A549 (cell line): ENCODE results near the gene ALOX5. TPM values are rescaled to one million over a fixed set of nuclear protein-coding genes. Genes with fewer than 3 reads are reported as not detected.

Source experiments
- ATAC-seq, 2 experiments: fragments of 200-7000 bp in 1 of 2; fragments of >200 bp in 1 of 2; cut with Nextera tagmentation in 1 of 2; cut with Tn5 transposase in 1 of 2; 3 replicates each; pipeline versions ENCODE4 v1.8.0 to v1.9.1; 2018 to 2020; ENCODE audit warnings: mild to moderate bottlenecking in 1 of 2, moderate library complexity in 1 of 2
- CTCF ChIA-PET: fragments of 300-600 bp; sonication (Branson Sonifier 250); formaldehyde crosslinking; extraction: SDS; loops from one replicate; lab custom pipeline; 2021; ENCODE audit warnings: antibody characterized with exemption, inconsistent platforms; lab: Yijun Ruan, JAX
- POLR2A ChIA-PET: fragments of 350-600 bp; formaldehyde crosslinking; extraction: SDS; loops from one replicate; lab custom pipeline; 2021; ENCODE audit warnings: antibody characterized with exemption, inconsistent platforms; lab: Yijun Ruan, JAX
- DNase-seq, 2 experiments: peaks; one replicate each; pipeline versions ENCODE4 v3.0.0 to v3.0.0-alpha.2; 2011 to 2016; ENCODE audit warnings: low read depth in 1 of 2, low spot score in 1 of 2
- FAIRE-seq: peaks from 2 replicates; lab custom pipeline; 2011; peaks lifted over from hg19 to GRCh38; lab: Jason Lieb, UNC
- H3K27ac ChIP-seq, 2 experiments: fragments of >200 bp; sonication (Bioruptor Twin); formaldehyde crosslinking; 3 replicates each; pipeline ENCODE4 v1.5.1; 2016 to 2017
- H3K4me1 ChIP-seq: fragments of >200 bp; sonication (Bioruptor Twin); formaldehyde crosslinking; 3 replicates; pipeline ENCODE4 v1.6.1; 2016
- H3K4me2 ChIP-seq: fragments of >200 bp; sonication (Bioruptor Twin); formaldehyde crosslinking; 3 replicates; pipeline ENCODE4 v1.6.1; 2016
- H3K4me3 ChIP-seq: fragments of >200 bp; sonication (Bioruptor Twin); formaldehyde crosslinking; 3 replicates; pipeline ENCODE4 v1.5.1; 2016
- H3K9me3 ChIP-seq: fragments of >200 bp; sonication (Bioruptor Twin); formaldehyde crosslinking; 3 replicates; pipeline ENCODE4 v1.6.1; 2016
- BHLHE40 ChIP-seq: IDR thresholded peaks from 2 replicates; pipeline ENCODE4 v1.6.1; 2012; ENCODE audit warnings: low read depth, low read length, inconsistent platforms
- CBX2 ChIP-seq: fragments of 200-600 bp; sonication (generic); IDR thresholded peaks from 2 replicates; pipeline ENCODE4 v1.6.1; 2016; ENCODE audit warnings: low read depth, mild to moderate bottlenecking, borderline replicate concordance
- CBX8 ChIP-seq: fragments of 200-600 bp; sonication (generic); IDR thresholded peaks from 2 replicates; pipeline ENCODE4 v1.6.1; 2016
- CHD4 ChIP-seq: fragments of 200-600 bp; sonication (generic); IDR thresholded peaks from 2 replicates; pipeline ENCODE4 v1.6.1; 2016; ENCODE audit warnings: antibody characterized with exemption, mild to moderate bottlenecking, borderline replicate concordance
- EHMT2 ChIP-seq: fragments of 200-600 bp; sonication (generic); IDR thresholded peaks from 2 replicates; pipeline ENCODE4 v1.6.1; 2016; ENCODE audit warnings: antibody characterized with exemption, low read depth, mild to moderate bottlenecking, moderate library complexity
- FOSB ChIP-seq: fragments of 250-450 bp; sonication (Bioruptor Pico); IDR thresholded peaks from 2 replicates; pipeline ENCODE4 v1.5.0; 2020; ENCODE audit warnings: mild to moderate bottlenecking, moderate library complexity
- FOSL2 ChIP-seq, 2 experiments: fragments of 450-650 bp in 1 of 2; fragments of >200 bp in 1 of 2; sonication (Bioruptor Twin) in 1 of 2; formaldehyde crosslinking; IDR thresholded peaks; 2 replicates each; pipeline versions ENCODE4 v1.5.0 to v1.6.1; 2016 to 2020; ENCODE audit warnings: mild to moderate bottlenecking in 1 of 2, moderate library complexity in 1 of 2
- HDAC2 ChIP-seq: fragments of 200-600 bp; sonication (generic); IDR thresholded peaks from 2 replicates; pipeline ENCODE4 v1.6.1; 2016
- HOXB13 ChIP-seq: fragments of 250-450 bp; sonication (Bioruptor Pico); IDR thresholded peaks from 2 replicates; pipeline ENCODE4 v1.5.0; 2020; ENCODE audit warnings: low read depth, mild to moderate bottlenecking, moderate library complexity
- KDM5A ChIP-seq: fragments of 200-600 bp; sonication (generic); IDR thresholded peaks from 2 replicates; pipeline ENCODE4 v1.6.1; 2016; ENCODE audit warnings: antibody characterized with exemption, mild to moderate bottlenecking
- NR3C1 ChIP-seq: fragments of >200 bp; sonication (Bioruptor Twin); formaldehyde crosslinking; IDR thresholded peaks from 3 replicates; pipeline ENCODE4 v1.6.1; 2017
- PHF8 ChIP-seq: fragments of 200-600 bp; sonication (generic); IDR thresholded peaks from 2 replicates; pipeline ENCODE4 v1.6.1; 2016; ENCODE audit warnings: low read depth, mild to moderate bottlenecking, antibody characterized with exemption, moderate library complexity, borderline replicate concordance
- RAD21 ChIP-seq, 2 experiments: fragments of >200 bp in 1 of 2; sonication (Bioruptor Twin) in 1 of 2; formaldehyde crosslinking in 1 of 2; IDR thresholded peaks in 1 of 2; conservative IDR thresholded peaks in 1 of 2; 2 replicates in 1 of 2; 3 replicates in 1 of 2; pipeline ENCODE4 v1.6.1; 2012 to 2018; ENCODE audit warnings: inconsistent platforms in 1 of 2
- RFX5 ChIP-seq: fragments of 450-650 bp; IDR thresholded peaks from 2 replicates; pipeline ENCODE4 v1.7.1; 2014; ENCODE audit warnings: antibody characterized with exemption, mild to moderate bottlenecking, moderate library complexity
- SMC3 ChIP-seq: fragments of >200 bp; sonication (Bioruptor Twin); formaldehyde crosslinking; IDR thresholded peaks from 3 replicates; pipeline ENCODE4 v1.6.1; 2018; ENCODE audit warnings: inconsistent platforms
- SREBF2 ChIP-seq: fragments of 450-650 bp; IDR thresholded peaks from 2 replicates; pipeline ENCODE4 v1.6.1; 2014; ENCODE audit warnings: mild to moderate bottlenecking, moderate library complexity
- TFCP2L1 ChIP-seq: fragments of 250-450 bp; sonication (Bioruptor Pico); IDR thresholded peaks from 2 replicates; pipeline ENCODE4 v1.5.0; 2021; ENCODE audit warnings: mild to moderate bottlenecking
- ZNF302 ChIP-seq: fragments of 250-450 bp; sonication (Bioruptor Pico); IDR thresholded peaks from 2 replicates; pipeline ENCODE4 v1.9.0; 2021; ENCODE audit warnings: inconsistent platforms, mild to moderate bottlenecking, moderate library complexity
- WGBS: methylation state at CpG from one replicate; pipeline ENCODE4 v1.1.6; 2017; ENCODE audit errors: missing lambda C conversion rate; 5-methylcytosine and 5-hydroxymethylcytosine counted together
- polyA plus RNA-seq, 4 experiments: library from polyadenylated mRNA; depleted of rRNA in 3 of 4; stranded (reverse); fragments of >200 nt; fragmentation: RNase III in 1 of 4; extraction: RNeasy Plus Mini Kit Qiagen cat#74134 plus additional on column Dnase treatment in 1 of 4; gene quantifications; 2 replicates in 3 of 4; 3 replicates in 1 of 4; pipeline ENCODE4 v1.2.3, GENCODE V29; 2011 to 2017
- TF ChIP-seq, protein P1 (sequence below): IDR thresholded peaks from 2 replicates; pipeline ENCODE4 v1.6.1; 2012; ENCODE audit warnings: low read depth, borderline replicate concordance
- TF ChIP-seq, protein P2 (sequence below): fragments of >200 bp; sonication (Bioruptor Twin); formaldehyde crosslinking; IDR thresholded peaks from 3 replicates; pipeline ENCODE4 v1.5.1; 2016
- TF ChIP-seq, protein P3 (sequence below): IDR thresholded peaks from 2 replicates; pipeline ENCODE4 v1.6.1; 2012
- TF ChIP-seq, protein P4 (sequence below): fragments of 250-450 bp; sonication (Bioruptor Pico); IDR thresholded peaks from 2 replicates; pipeline ENCODE4 v1.5.0; 2020; ENCODE audit warnings: low read depth, mild to moderate bottlenecking, moderate library complexity
- TF ChIP-seq, protein P5 (sequence below): fragments of 200-600 bp; sonication (generic); IDR thresholded peaks from 2 replicates; pipeline ENCODE4 v1.6.1; 2016; ENCODE audit warnings: antibody characterized with exemption, mild to moderate bottlenecking, moderate library complexity

The ALOX5 gene
- polyA plus RNA-seq, 2 of the 4 experiments (the other 2 are of a cell fraction) = 0.18 to 0.40 TPM

DNA sequence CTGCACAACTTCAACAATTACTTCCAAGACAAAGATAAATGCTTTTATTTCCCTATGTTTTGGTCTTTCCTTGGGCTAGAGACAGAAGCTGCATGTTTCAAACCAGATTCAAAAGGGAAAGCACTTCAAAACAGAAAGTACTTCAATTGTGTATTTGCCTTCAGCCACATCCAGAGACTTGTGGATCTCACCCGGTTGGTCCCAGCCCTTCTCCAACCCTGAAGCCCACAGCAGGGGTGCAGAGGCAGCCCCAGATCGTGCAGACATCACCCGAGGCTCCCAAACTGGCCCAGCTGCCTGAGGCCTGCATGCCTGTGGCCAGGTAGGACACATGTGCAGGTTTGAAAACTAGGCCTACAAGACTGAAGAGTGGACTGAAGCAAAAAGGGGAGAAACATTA, 80.8 kb downstream of the ALOX5 start (continued):
- TF ChIP-seq PHF8 (no peak), KDM5A (no peak), TFCP2L1 (CRISPR knock-in tag) (no peak), CBX8 (no peak), RAD21 (conservative IDR thresholded peaks at IDR 0.05 in 1 of 2, IDR thresholded peaks at IDR 0.05 in 1 of 2) (no peak)

DNA sequence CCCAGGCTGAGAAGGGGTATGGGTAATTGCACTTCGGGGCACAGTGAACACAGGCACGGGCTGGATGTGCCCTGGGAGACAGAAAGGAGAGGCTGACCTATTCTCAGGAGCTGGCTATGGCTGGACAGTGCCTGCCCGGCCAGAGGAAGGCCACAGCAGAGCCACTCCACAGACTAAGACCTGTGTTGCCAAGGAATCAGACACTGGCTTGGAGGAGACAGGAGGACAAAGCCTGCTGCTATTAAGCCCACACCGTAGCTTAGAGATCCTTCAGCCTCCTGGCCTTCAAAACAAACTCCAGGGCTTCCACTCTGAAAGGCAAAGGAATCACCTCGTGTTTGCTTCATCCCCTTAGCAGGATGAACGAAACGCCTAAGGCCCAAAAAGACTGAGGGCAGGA, 82.2 kb downstream of the ALOX5 start:
- FAIRE-seq (no peak), DNase-seq (no peak), ATAC-seq (no peak)
- no peak overlapping the region for H3K4me3 ChIP-seq
- no peaks in the 10 kb centered on the region for H3K4me1 ChIP-seq
- H3K9me3 ChIP-seq = no peaks in the 10 kb centered on the region
- ChIA-PET CTCF (interaction anchor here (0.5 to 4.6 kb wide), 2 partner anchors 9 to 25 kb away, joined by 4 to 30 read pairs; no protein-coding TSS in a partner anchor), POLR2A (no interaction called here)
- WGBS = 62% methylated on average over 7 of the region's 7 CpGs
- TF ChIP-seq FOSL2 (IDR thresholded peaks at IDR 0.05) (no peak), FOSL2 (CRISPR knock-in tag; IDR thresholded peaks at IDR 0.05) (no peak), NR3C1 (no peak)
- TF ChIP-seq, protein P1, sequence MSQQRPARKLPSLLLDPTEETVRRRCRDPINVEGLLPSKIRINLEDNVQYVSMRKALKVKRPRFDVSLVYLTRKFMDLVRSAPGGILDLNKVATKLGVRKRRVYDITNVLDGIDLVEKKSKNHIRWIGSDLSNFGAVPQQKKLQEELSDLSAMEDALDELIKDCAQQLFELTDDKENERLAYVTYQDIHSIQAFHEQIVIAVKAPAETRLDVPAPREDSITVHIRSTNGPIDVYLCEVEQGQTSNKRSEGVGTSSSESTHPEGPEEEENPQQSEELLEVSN = no peak
- TF ChIP-seq, protein P2, sequence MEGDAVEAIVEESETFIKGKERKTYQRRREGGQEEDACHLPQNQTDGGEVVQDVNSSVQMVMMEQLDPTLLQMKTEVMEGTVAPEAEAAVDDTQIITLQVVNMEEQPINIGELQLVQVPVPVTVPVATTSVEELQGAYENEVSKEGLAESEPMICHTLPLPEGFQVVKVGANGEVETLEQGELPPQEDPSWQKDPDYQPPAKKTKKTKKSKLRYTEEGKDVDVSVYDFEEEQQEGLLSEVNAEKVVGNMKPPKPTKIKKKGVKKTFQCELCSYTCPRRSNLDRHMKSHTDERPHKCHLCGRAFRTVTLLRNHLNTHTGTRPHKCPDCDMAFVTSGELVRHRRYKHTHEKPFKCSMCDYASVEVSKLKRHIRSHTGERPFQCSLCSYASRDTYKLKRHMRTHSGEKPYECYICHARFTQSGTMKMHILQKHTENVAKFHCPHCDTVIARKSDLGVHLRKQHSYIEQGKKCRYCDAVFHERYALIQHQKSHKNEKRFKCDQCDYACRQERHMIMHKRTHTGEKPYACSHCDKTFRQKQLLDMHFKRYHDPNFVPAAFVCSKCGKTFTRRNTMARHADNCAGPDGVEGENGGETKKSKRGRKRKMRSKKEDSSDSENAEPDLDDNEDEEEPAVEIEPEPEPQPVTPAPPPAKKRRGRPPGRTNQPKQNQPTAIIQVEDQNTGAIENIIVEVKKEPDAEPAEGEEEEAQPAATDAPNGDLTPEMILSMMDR = no peak
- no peak overlapping the region for H3K27ac ChIP-seq
- H3K4me2 ChIP-seq = no peak overlapping the region

DNA sequence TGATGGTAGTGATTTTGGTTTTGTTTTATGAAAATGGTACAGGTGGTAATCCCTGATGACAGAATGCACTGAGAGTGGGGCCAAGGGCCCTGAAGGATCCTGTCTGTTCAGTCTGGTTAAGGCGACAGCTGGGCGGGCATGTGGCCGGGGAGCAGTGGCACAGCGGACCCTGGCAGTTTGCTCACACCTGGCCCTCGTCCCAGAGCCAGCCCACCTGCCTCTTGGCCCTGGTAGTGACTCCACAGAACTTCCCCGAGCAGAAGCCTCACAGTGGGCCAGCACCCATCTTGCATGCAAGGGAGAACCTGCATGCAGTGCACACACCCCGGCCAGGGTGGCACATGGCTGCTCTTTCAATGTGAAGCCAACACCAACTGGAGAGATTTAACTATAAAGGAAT, 82.8 kb downstream of the ALOX5 start:
- no peaks in the 10 kb centered on the region for H3K4me1 ChIP-seq
- ChIA-PET CTCF (interaction anchor here (0.5 to 4.6 kb wide), 2 partner anchors 8 to 26 kb away, joined by 4 to 30 read pairs; no protein-coding TSS in a partner anchor), POLR2A (no interaction called here)
- no peak overlapping the region for H3K27ac ChIP-seq
- FAIRE-seq = no peak
- no peak overlapping the region for H3K4me2 ChIP-seq
- ATAC-seq = no peak
- no peaks in the 10 kb centered on the region for H3K9me3 ChIP-seq
- DNase-seq = no peak
- TF ChIP-seq KDM5A (no peak), FOSB (no peak), RFX5 (no peak), CBX2 (no peak), CHD4 (no peak), BHLHE40 (no peak), EHMT2 (no peak), SREBF2 (no peak), HOXB13 (CRISPR knock-in tag) (no peak), HDAC2 (no peak), FOSL2 (IDR thresholded peaks at IDR 0.05) (no peak), FOSL2 (CRISPR knock-in tag; IDR thresholded peaks at IDR 0.05) (no peak), ZNF302 (CRISPR knock-in tag) (no peak), SMC3 (no peak)
- TF ChIP-seq, protein P3, sequence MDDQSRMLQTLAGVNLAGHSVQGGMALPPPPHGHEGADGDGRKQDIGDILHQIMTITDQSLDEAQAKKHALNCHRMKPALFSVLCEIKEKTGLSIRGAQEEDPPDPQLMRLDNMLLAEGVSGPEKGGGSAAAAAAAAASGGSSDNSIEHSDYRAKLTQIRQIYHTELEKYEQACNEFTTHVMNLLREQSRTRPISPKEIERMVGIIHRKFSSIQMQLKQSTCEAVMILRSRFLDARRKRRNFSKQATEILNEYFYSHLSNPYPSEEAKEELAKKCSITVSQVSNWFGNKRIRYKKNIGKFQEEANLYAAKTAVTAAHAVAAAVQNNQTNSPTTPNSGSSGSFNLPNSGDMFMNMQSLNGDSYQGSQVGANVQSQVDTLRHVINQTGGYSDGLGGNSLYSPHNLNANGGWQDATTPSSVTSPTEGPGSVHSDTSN = no peak
- TF ChIP-seq, protein P4, sequence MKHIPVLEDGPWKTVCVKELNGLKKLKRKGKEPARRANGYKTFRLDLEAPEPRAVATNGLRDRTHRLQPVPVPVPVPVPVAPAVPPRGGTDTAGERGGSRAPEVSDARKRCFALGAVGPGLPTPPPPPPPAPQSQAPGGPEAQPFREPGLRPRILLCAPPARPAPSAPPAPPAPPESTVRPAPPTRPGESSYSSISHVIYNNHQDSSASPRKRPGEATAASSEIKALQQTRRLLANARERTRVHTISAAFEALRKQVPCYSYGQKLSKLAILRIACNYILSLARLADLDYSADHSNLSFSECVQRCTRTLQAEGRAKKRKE (CRISPR knock-in tag) = no peak
- TF ChIP-seq, protein P5, sequence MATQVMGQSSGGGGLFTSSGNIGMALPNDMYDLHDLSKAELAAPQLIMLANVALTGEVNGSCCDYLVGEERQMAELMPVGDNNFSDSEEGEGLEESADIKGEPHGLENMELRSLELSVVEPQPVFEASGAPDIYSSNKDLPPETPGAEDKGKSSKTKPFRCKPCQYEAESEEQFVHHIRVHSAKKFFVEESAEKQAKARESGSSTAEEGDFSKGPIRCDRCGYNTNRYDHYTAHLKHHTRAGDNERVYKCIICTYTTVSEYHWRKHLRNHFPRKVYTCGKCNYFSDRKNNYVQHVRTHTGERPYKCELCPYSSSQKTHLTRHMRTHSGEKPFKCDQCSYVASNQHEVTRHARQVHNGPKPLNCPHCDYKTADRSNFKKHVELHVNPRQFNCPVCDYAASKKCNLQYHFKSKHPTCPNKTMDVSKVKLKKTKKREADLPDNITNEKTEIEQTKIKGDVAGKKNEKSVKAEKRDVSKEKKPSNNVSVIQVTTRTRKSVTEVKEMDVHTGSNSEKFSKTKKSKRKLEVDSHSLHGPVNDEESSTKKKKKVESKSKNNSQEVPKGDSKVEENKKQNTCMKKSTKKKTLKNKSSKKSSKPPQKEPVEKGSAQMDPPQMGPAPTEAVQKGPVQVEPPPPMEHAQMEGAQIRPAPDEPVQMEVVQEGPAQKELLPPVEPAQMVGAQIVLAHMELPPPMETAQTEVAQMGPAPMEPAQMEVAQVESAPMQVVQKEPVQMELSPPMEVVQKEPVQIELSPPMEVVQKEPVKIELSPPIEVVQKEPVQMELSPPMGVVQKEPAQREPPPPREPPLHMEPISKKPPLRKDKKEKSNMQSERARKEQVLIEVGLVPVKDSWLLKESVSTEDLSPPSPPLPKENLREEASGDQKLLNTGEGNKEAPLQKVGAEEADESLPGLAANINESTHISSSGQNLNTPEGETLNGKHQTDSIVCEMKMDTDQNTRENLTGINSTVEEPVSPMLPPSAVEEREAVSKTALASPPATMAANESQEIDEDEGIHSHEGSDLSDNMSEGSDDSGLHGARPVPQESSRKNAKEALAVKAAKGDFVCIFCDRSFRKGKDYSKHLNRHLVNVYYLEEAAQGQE = no peak
- TF ChIP-seq, protein P2 = no peak
- WGBS = 87% methylated on average over 7 of the region's 7 CpGs
- no peak overlapping the region for H3K4me3 ChIP-seq
